GM12873 (cell line): ENCODE results near the gene IGFBP5.

Experiments used
- CTCF ChIP-seq: IDR thresholded peaks from 2 replicates; pipeline ENCODE4 v1.5.1; 2012; ENCODE audit warnings: low read depth, mild to moderate bottlenecking, moderate library complexity, low read length, control low read depth; ENCODE audit not compliant: insufficient read depth; ENCODE audit errors: missing control alignments

IGFBP5 gene

GRCh38 chr2:216644842-216645635, 50.3 kb downstream of the IGFBP5 start:
- TF ChIP-seq CTCF, result no peak

- no peak for TF ChIP-seq CTCF
Measured at GRCh38 chr2:216643986-216644659, 51.2 kb downstream of the IGFBP5 start.

- TF ChIP-seq CTCF, result no peak
Measured at GRCh38 chr2:216637472-216637871, 57.9 kb downstream of the IGFBP5 start.

GRCh38 chr2:216636551-216637450, 58.5 kb downstream of the IGFBP5 start:
- TF ChIP-seq CTCF, result no peak

- no peak for TF ChIP-seq CTCF
Measured at GRCh38 chr2:216635701-216636550, 59.4 kb downstream of the IGFBP5 start.

- TF ChIP-seq CTCF, result no peak
Measured at GRCh38 chr2:216635171-216635570, 60.2 kb downstream of the IGFBP5 start.
